Activated naive CD8-positive, alpha-beta T cell treated with anti-CD3 and anti-CD28 coated beads, Interleukin-2, amount 50 U/mL, for 24 hours (primary cell): ENCODE measurements around the gene TSR1.
"Not testable (repeated sequence)": the region's sequence is repeated elsewhere in the genome, so short reads cannot be mapped to it uniquely, and the experiment has no call there.

Experiments
- ATAC-seq: fragments of 150-1000 bp; cut with Tn5 transposase; one replicate; pipeline ENCODE4 v1.10.0; 2021
- DNase-seq: peaks from one replicate; pipeline ENCODE4 v3.0.0; 2021
- H3K27ac Mint-ChIP-seq: one replicate; pipeline ENCODE4 v1.8.0; 2021; ENCODE audit warnings: mild to moderate bottlenecking, mixed read lengths
- H3K27me3 Mint-ChIP-seq: one replicate; pipeline ENCODE4 v1.8.0; 2021; ENCODE audit warnings: mixed read lengths
- H3K36me3 Mint-ChIP-seq: one replicate; pipeline ENCODE4 v1.8.0; 2021; ENCODE audit warnings: low read depth, mixed read lengths
- H3K4me1 Mint-ChIP-seq: one replicate; pipeline ENCODE4 v1.8.0; 2021; ENCODE audit warnings: mixed read lengths
- H3K4me3 Mint-ChIP-seq: one replicate; pipeline ENCODE4 v1.8.0; 2021; ENCODE audit warnings: mild to moderate bottlenecking, moderate library complexity, mixed read lengths
- H3K9me3 Mint-ChIP-seq: one replicate; pipeline ENCODE4 v1.8.0; 2021; ENCODE audit warnings: mixed read lengths

Gene TSR1

DNA sequence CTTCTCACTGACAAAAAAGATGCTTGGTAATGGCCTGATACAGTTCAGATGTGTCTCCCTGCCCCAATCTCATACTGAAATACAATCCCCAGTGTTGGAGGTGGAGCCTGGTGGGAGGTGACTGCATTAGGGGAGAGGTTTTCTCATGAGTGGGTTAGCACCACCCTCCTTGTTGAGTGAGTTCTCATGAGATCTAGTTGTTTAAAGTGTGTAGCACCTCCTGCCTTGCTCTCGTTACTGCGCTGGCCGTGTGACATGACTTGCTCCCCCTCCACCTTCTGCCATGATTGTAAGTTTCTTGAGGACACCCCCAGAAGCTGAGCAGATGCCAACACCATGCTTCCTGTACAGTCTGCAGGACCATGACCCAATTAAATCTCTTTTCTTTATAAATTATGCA is 5.0 kb downstream of the TSR1 start:
- H3K27me3 Mint-ChIP-seq = no peaks in the 10 kb centered on the region
- peaks cover 22% of the 10 kb centered on the region for H3K36me3 Mint-ChIP-seq
- no peak for DNase-seq
- peaks cover 19% of the 10 kb centered on the region for H3K4me1 Mint-ChIP-seq
- ATAC-seq = peak; percentile 9
- H3K9me3 Mint-ChIP-seq = no peaks in the 10 kb centered on the region
- no peak overlapping the region for H3K4me3 Mint-ChIP-seq
- H3K27ac Mint-ChIP-seq = no peak overlapping the region

DNA sequence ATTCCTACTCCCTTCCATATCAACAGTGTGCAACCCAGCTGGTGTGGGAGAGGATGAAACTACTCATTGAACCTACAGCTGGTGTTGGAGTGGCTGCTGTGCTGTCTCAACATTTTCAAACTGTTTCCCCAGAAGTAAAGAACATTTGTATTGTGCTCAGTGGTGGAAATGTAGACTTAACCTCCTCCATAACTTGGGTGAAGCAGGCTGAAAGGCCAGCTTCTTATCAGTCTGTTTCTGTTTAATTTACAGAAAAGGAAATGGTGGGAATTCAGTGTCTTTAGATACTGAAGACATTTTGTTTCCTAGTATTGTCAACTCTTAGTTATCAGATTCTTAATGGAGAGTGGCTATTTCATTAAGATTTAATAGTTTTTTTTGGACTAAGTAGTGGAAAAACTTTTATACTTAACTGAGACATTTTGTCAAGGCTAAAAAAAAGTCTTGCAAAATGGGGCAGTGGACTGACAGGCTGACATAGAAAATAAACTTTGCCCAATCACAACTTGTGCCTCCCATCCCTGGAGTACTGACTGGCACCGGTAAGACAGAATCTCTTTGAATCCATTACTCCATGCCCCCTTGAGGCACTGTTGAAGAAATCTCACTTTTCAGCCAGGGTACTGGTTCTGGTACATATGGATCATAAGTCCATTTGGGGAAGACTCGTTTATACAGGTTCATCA is 12.5 kb downstream of the TSR1 start:
- DNase-seq (no peak), ATAC-seq (no peak)
- Mint-ChIP-seq H3K27me3 (no peaks in the 10 kb centered on the region), H3K27ac (no peak overlapping the region), H3K4me1 (peaks cover 3% of the 10 kb centered on the region), H3K4me3 (no peak overlapping the region), H3K36me3 (peaks cover 55% of the 10 kb centered on the region), H3K9me3 (no peaks in the 10 kb centered on the region)

DNA sequence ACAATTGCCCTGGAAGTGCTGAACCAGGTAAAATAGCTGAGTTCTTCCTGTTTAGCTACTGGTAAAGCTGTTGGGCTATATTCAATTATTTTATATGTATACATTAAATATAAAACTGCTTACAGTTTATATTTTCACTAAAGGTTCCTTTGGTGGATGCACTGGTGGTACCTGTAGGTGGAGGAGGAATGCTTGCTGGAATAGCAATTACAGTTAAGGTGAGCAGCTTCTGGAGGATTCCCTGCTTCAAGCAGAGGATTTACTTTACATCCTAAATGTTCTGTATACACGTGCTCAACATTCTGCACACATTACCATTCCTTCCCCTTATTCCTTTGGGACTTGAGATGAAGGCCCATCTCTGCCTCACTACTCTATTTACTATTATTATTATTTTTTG is 14.9 kb downstream of the TSR1 start:
- ATAC-seq (no peak), DNase-seq (no peak)
- Mint-ChIP-seq H3K9me3 (no peaks in the 10 kb centered on the region), H3K36me3 (peaks cover 44% of the 10 kb centered on the region), H3K4me1 (no peaks in the 10 kb centered on the region), H3K4me3 (no peak overlapping the region), H3K27me3 (no peaks in the 10 kb centered on the region), H3K27ac (no peak overlapping the region)

DNA sequence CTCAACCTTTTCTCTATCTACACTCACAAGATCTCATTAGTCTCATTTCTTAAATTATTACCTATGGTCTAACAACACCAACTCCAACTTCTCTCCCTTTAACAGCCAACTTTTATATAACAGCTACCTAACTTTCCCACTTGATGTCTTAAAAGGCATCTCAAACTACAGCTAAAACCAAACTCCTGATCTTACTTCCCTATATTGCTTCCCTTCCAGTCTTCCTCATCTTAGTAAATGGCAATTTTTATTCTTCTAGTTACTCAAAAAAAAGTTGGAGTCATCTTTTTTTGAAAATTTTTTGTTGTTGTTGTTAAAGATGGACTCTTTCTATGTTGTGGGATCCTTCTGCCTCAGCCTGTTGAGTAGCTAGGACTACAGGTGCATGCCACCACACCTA is 17.2 kb downstream of the TSR1 start:
- Mint-ChIP-seq H3K27ac (no peak overlapping the region), H3K4me3 (no peak overlapping the region), H3K36me3 (peaks cover 27% of the 10 kb centered on the region), H3K27me3 (no peaks in the 10 kb centered on the region), H3K4me1 (no peaks in the 10 kb centered on the region), H3K9me3 (no peaks in the 10 kb centered on the region)
- DNase-seq = no peak
- ATAC-seq = no peak

DNA sequence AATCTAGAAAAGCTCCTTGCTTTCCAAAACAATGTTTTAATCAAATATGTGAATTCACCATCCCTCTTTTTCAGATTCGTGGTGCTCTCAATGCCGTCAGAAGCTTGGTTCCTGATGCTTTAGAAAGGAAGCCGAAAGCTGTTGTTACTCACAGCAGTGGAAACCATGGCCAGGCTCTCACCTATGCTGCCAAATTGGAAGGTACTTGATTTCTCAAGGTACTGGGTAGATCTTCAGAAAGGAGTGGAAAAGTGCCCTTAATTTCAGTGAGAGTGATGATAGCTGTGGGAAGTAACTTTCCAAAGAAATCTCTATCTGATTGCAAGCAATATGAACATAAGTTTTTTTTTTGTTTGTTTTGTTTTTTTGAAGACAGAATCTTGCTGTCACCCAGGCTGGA is 18.5 kb downstream of the TSR1 start:
- Mint-ChIP-seq H3K27me3 (no peaks in the 10 kb centered on the region), H3K36me3 (peaks cover 14% of the 10 kb centered on the region), H3K27ac (no peak overlapping the region), H3K4me1 (no peaks in the 10 kb centered on the region), H3K4me3 (no peak overlapping the region), H3K9me3 (no peaks in the 10 kb centered on the region)
- ATAC-seq (no peak), DNase-seq (no peak)

DNA sequence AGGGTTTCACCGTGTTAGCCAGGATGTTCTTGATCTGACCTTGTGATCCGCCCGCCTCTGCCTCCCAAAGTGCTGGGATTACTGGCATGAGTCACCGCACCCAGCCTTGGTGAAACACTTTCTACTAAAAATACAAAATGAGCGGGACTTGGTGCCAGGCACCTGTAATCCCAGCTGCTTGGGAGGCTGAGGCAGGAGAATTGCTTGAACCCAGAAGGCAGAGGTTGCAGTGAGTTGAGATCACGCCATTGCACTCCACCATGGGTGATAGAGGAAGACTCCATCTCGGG is 19.4 kb downstream of the TSR1 start:
- not testable (repeated sequence) for H3K4me1 Mint-ChIP-seq, ATAC-seq, DNase-seq, H3K27me3 Mint-ChIP-seq, H3K4me3 Mint-ChIP-seq, H3K27ac Mint-ChIP-seq, H3K36me3 Mint-ChIP-seq, H3K9me3 Mint-ChIP-seq

DNA sequence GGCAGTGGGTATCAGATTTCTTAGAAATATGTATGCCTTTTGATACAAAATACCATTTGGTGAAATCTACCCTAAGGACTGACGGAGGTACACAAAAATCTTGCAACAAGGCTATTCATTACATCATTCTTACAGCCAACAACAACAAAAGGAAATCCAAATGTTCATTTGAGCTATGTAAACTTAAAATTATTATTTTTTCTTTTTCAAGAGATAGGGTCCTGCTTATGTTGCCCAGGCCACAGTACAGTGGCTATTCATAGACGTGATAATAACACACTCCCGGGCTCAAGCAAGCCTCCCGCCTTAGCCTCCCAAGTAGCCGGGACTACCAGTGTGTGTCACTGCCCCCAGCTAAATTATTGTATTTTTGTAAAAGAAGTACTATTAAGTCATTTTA is 23.5 kb downstream of the TSR1 start:
- ATAC-seq (no peak), DNase-seq (no peak)
- Mint-ChIP-seq H3K27me3 (no peaks in the 10 kb centered on the region), H3K36me3 (no peaks in the 10 kb centered on the region), H3K4me3 (no peak overlapping the region), H3K9me3 (no peaks in the 10 kb centered on the region), H3K4me1 (no peaks in the 10 kb centered on the region), H3K27ac (no peak overlapping the region)

DNA sequence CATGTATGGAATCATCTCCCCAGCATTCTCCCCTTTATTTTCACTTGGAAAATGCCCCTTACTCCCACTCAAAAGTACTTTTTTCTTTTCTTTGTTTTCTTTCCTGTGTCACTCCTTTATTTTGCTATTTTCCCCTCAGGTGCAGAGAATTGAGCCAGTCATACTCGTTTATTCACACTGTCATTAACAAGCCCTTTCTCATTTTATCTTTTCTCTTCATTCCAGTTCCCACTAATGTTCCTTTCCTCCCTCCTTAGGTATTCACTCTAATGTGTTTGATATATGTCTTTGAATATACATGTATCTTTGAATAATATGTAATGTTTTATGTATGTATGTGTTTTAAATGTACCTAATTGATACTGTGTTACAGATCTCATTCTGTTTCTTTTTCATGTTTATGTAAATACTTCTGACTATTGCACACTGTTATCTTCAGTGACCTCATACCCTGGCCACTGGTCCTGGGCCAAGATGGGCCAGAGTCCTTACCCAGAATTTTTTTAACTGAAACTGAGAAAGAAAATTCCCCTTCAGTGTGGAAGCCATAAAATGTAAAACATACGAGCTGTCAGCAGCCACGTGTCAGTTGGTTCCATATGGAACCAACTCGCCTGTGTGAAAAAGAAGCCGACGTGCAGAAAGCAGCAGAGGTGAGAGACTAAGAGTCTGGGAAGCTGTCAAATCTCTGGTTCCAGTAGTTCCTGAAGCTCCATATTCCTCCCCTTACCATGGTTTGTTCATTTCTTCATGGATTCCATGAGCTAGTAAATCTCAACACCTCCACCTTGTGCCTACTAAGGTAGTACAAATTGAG is 26.7 kb downstream of the TSR1 start:
- H3K4me1 Mint-ChIP-seq = peaks cover 15% of the 10 kb centered on the region
- H3K9me3 Mint-ChIP-seq = no peaks in the 10 kb centered on the region
- peaks cover 1% of the 10 kb centered on the region for H3K27me3 Mint-ChIP-seq
- peaks cover 8% of the 10 kb centered on the region for H3K36me3 Mint-ChIP-seq
- no peak overlapping the region for H3K4me3 Mint-ChIP-seq
- DNase-seq (no peak), ATAC-seq (no peak)
- H3K27ac Mint-ChIP-seq = no peak overlapping the region

DNA sequence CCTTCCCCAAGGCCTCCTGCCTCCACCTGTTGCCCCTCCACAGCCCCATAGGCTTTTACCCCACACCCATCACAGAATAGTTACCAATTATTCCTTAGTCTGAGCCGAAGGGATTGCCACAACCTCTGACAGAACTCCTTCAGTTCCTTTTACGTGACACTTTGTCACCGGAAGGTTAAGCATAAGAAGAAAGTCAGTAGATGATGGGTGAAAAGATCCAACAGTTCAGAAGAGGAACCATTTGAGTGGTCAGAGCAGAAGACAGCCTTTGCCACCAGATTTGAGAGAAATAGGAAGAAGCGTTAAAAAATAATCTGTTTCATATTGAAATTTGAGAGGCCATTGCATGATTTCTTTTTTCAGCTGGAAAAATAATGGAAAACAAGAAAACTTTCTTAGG is 31.3 kb downstream of the TSR1 start:
- peaks cover 1% of the 10 kb centered on the region for H3K27me3 Mint-ChIP-seq
- peaks cover 40% of the 10 kb centered on the region for H3K4me1 Mint-ChIP-seq
- H3K27ac Mint-ChIP-seq = peak overlapping the region; percentile 76
- ATAC-seq (no peak), DNase-seq (no peak)
- peaks cover 16% of the 10 kb centered on the region for H3K36me3 Mint-ChIP-seq
- H3K4me3 Mint-ChIP-seq = peak overlapping the region; percentile 88
- H3K9me3 Mint-ChIP-seq = no peaks in the 10 kb centered on the region

DNA sequence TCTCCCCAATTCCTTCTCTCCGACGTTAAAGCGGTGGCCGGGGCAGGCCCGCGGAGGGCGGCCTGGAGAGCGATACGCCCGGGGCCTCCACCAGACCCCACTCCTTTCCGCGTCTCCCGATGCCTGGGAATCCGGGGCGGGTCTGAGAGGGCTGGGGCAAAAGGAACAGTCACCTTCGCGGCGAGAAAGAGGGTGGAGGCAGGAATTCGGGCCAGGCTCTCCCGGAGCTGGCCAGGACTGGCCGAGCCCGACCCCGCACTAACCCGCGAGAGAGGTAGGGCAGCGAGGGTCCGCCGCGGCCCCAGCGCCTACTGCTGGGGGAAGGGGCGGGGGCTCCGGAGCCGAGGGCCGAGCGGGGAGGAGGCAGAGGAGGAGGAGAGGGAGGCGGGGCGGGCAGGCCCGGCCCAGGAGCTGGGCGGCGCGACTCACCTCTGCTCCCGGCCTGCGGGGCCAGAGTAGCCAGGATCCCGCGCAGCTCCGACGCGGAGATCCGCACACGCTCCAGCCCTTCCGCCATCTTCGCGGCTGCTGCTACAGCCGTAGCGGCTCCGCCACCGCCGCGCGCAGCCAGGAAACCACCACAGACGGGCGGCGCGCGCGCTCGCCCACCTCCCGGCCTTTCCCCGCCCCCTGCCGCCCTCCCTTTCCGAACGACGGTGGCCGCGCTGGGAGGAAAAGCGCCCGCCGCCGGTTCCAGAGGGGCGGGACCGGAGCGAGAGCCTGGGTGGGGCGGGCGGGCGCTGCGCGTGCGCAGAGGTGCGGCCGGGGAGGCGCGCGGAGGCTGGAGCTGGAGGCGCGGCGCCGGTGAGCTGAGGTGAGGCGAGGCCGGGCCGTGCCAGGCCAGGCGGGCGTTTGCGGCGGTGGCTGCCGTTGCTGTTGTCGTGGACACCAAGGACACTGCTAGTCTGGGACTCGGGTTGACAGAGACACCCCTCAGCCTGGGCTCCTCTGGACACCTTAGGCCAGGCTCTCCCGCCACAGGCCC is 32.8 kb downstream of the TSR1 start, which contains the start of the genes SMG6 and SRR:
TSS of gene SMG6 (minus strand) at position 582 of the 985 bp plus-strand sequence. CDS start at position 517, 65 bp downstream.
TSS of gene SRR (plus strand) at position 747 of the 985 bp plus-strand sequence. CDS start 11,611 bp downstream, outside the sequence.
- H3K4me3 Mint-ChIP-seq = peak within 1 kb of the TSS; percentile 88
- peak within 1 kb of the TSS; percentile 76 for H3K27ac Mint-ChIP-seq
- peaks cover 21% of the 10 kb centered on the region for H3K36me3 Mint-ChIP-seq
- peak; percentile 89 for ATAC-seq
- H3K9me3 Mint-ChIP-seq = no peaks in the 10 kb centered on the region
- DNase-seq = peak; percentile 96
- H3K27me3 Mint-ChIP-seq = peaks cover 1% of the 10 kb centered on the region
- H3K4me1 Mint-ChIP-seq = peaks cover 41% of the 10 kb centered on the region

DNA sequence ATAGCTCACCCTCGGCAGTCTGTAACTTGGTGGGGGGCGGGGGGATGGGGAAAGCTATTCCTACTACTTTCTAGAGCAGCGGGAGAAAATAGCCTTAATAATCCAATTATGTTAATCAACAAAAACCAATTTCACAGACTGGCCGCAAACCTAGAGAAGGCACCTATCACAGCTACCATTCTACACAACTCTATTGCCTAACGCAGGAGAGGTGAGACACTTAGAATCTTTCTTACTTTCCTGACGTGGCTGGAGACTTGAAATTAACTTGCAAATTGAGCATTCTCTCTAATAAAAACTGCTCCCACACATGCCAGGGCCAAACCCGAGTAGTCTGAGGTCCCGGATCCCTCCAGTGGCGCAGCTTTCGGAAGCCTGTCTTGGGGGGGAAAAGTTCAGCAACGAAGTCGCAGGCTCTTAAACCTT is 33.5 kb downstream of the TSR1 start:
- Mint-ChIP-seq H3K9me3 (no peaks in the 10 kb centered on the region), H3K4me1 (peaks cover 41% of the 10 kb centered on the region), H3K36me3 (peaks cover 21% of the 10 kb centered on the region), H3K27ac (peak overlapping the region; percentile 73), H3K27me3 (peaks cover 1% of the 10 kb centered on the region), H3K4me3 (peak overlapping the region; percentile 88)
- ATAC-seq (no peak), DNase-seq (no peak)

DNA sequence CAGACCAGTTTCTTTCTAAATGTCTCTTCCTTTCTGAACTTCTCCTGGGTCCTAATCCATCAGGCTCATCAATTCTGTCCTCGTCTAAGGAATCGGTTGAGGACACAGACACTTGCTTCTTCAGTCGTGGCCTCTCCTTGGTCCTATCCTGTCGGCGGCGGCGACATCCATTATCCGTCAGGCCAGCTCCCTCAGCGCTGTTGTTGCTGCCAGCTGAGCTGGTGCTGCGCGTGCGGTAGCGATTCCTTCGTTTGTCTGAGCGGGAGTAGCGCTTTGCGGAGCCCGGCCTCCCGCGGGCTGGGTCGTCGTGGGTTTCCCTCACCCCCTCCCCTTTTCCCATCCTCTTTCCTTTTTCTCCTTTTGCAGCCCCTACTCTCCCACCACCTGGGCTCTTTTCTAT is 36.5 kb downstream of the TSR1 start:
- Mint-ChIP-seq H3K9me3 (no peaks in the 10 kb centered on the region), H3K4me3 (no peak overlapping the region), H3K36me3 (peaks cover 37% of the 10 kb centered on the region), H3K27ac (no peak overlapping the region), H3K27me3 (no peaks in the 10 kb centered on the region), H3K4me1 (peaks cover 46% of the 10 kb centered on the region)
- no peak for DNase-seq
- ATAC-seq = no peak

DNA sequence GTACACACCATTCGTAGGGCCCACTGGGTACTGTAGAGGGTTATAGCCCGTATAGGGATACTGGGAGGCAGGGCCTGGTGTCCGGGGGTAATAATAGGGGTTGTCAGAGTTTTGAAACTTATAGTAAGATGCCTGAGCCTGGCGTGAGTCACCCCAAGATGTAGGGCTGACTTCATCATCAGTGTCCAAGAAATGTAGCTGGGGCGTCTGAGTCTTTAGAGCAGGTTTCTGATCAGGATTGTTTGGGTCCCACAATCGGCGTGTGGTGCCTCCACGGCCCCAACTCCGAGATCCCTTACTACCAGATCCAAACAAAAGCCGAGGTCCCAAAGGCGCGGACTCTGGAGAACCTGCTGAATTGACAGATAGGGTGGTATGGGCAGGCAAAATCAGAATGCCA is 37.1 kb downstream of the TSR1 start:
- no peak for DNase-seq
- peaks cover 44% of the 10 kb centered on the region for H3K4me1 Mint-ChIP-seq
- no peak for ATAC-seq

DNA sequence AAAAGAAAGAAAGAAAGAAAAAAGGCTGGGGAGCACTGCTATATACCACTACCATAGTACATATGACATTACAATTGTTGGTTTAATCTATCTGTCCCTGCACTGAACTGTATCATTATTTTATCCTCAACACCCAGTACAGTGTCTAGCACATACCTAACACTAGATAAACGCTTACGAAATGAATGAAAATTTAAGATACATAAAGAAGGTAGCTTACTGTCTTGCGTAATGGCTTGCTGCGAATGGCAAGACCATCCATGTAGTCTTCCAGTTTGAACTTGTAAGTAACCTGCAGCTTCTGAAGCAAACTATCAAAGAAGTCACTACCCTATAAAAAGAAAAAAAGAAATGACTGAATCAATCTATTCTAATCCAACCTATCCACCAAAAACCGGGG is 39.2 kb downstream of the TSR1 start:
- peaks cover 47% of the 10 kb centered on the region for H3K36me3 Mint-ChIP-seq
- no peak overlapping the region for H3K4me3 Mint-ChIP-seq
- DNase-seq (no peak), ATAC-seq (no peak)
- H3K4me1 Mint-ChIP-seq = peaks cover 35% of the 10 kb centered on the region
- no peaks in the 10 kb centered on the region for H3K27me3 Mint-ChIP-seq
- H3K27ac Mint-ChIP-seq = no peak overlapping the region
- no peaks in the 10 kb centered on the region for H3K9me3 Mint-ChIP-seq

More for the DNA sequence above, 37.1 kb downstream of the TSR1 start:
- no peak overlapping the region for H3K4me3 Mint-ChIP-seq
- no peaks in the 10 kb centered on the region for H3K9me3 Mint-ChIP-seq
- H3K27me3 Mint-ChIP-seq = no peaks in the 10 kb centered on the region
- no peak overlapping the region for H3K27ac Mint-ChIP-seq
- H3K36me3 Mint-ChIP-seq = peaks cover 40% of the 10 kb centered on the region
